IPS-NIHi7 (cell line): Measurements from ENCODE around the gene EDEM1.
A peak's percentile ranks its signal among the peaks of the same experiment; 100 is the strongest.
"Not testable (repeated sequence)": the region's sequence is repeated elsewhere in the genome, so short reads cannot be mapped to it uniquely, and the experiment has no call there.

Experiments
- DNase-seq: peaks from one replicate; pipeline ENCODE4 v3.0.0; 2012; ENCODE audit warnings: mixed read lengths; ENCODE audit errors: extremely low spot score

EDEM1 gene

GRCh38 chr3:5232570-5232969, 45.1 kb downstream of the EDEM1 start:
- peak; percentile 55 for DNase-seq

- DNase-seq, result no peak
Observed at GRCh38 chr3:5233026-5233425, 45.5 kb downstream of the EDEM1 start.

GRCh38 chr3:5235655-5236054, 48.1 kb downstream of the EDEM1 start:
- DNase-seq, result no peak

GRCh38 chr3:5238545-5238944, 51.0 kb downstream of the EDEM1 start:
- no peak for DNase-seq

GRCh38 chr3:5239602-5240001, 52.1 kb downstream of the EDEM1 start:
- no peak for DNase-seq

GRCh38 chr3:5240740-5241139, 53.2 kb downstream of the EDEM1 start:
- no peak for DNase-seq

- not testable (repeated sequence) for DNase-seq
Observed at GRCh38 chr3:5242785-5243184, 55.3 kb downstream of the EDEM1 start.

- DNase-seq, result no peak
Observed at GRCh38 chr3:5245927-5246326, 58.4 kb downstream of the EDEM1 start.

GRCh38 chr3:5248822-5249221, 61.3 kb downstream of the EDEM1 start:
- DNase-seq, result no peak

- no peak for DNase-seq
Observed at GRCh38 chr3:5250467-5251195, 63.1 kb downstream of the EDEM1 start.

GRCh38 chr3:5251196-5251583, 63.7 kb downstream of the EDEM1 start:
- no peak for DNase-seq

GRCh38 chr3:5252131-5252530, 64.6 kb downstream of the EDEM1 start:
- no peak for DNase-seq

- DNase-seq, result no peak
Observed at GRCh38 chr3:5254281-5255048, 67.0 kb downstream of the EDEM1 start.

GRCh38 chr3:5255404-5256344, 68.2 kb downstream of the EDEM1 start:
- no peak for DNase-seq

- no peak for DNase-seq
Observed at GRCh38 chr3:5258526-5258925, 71.0 kb downstream of the EDEM1 start.

- no peak for DNase-seq
Observed at GRCh38 chr3:5260992-5261501, 73.5 kb downstream of the EDEM1 start.

GRCh38 chr3:5262507-5262906, 75.0 kb downstream of the EDEM1 start:
- no peak for DNase-seq

GRCh38 chr3:5264093-5264600, 76.6 kb downstream of the EDEM1 start:
- no peak for DNase-seq

- DNase-seq, result no peak
Observed at GRCh38 chr3:5264896-5265770, 77.6 kb downstream of the EDEM1 start.

GRCh38 chr3:5267252-5267651, 79.7 kb downstream of the EDEM1 start:
- no peak for DNase-seq

- DNase-seq, result no peak
Observed at GRCh38 chr3:5267889-5268288, 80.4 kb downstream of the EDEM1 start.
